HepG2 (cell line): ENCODE data around the gene SLC26A5. TPM values are rescaled to one million over a fixed set of nuclear protein-coding genes. Genes with fewer than 3 reads are reported as not detected.

ENCODE experiments used
- ATAC-seq: fragments of 200-7000 bp; cut with Tn5 transposase; 3 replicates; pipeline ENCODE4 v1.9.1; 2020; ENCODE audit warnings: mild to moderate bottlenecking, moderate library complexity
- BruUV-seq: library from RNA; stranded (reverse); fragments of 400-500 nt; replicated peaks from 2 replicates; lab custom pipeline; 2021; lab: Mats Ljungman, UMichigan
- CTCF ChIA-PET: fragments of 300-600 bp; formaldehyde crosslinking; extraction: SDS; loops from one replicate; lab custom pipeline; 2021; ENCODE audit warnings: low total read pairs, inconsistent platforms, low intra/inter-chr PET ratio; lab: Yijun Ruan, JAX
- POLR2A ChIA-PET: fragments of 350-600 bp; sonication (Branson Sonifier 250); formaldehyde crosslinking; loops from one replicate; lab custom pipeline; 2020; ENCODE audit warnings: antibody characterized with exemption, inconsistent platforms; lab: Yijun Ruan, JAX
- DNase-seq: peaks from one replicate; pipeline ENCODE4 v3.0.0-alpha.2; 2015; ENCODE audit warnings: low spot score
- FAIRE-seq: peaks from 3 replicates; lab custom pipeline; 2011; peaks lifted over from hg19 to GRCh38; lab: Jason Lieb, UNC
- H2AFZ ChIP-seq: one replicate; pipeline ENCODE4 v1.6.1; 2011; ENCODE audit warnings: low read length, inconsistent platforms
- H3K27ac ChIP-seq: fragments of 300-600 bp; 3 replicates; pipeline ENCODE4 v1.8.0; 2011; ENCODE audit warnings: mixed run types, mild to moderate bottlenecking, mixed read lengths, low read length, inconsistent platforms; ENCODE audit not compliant: insufficient read depth; ENCODE audit errors: extremely low read length
- H3K27me3 ChIP-seq, 2 experiments: fragments of 200-600 bp in 1 of 2; 2 replicates in 1 of 2; 3 replicates in 1 of 2; pipeline versions ENCODE4 v1.6.0 to v1.8.0; 2011; ENCODE audit warnings: low read length in 2 of 2, mild to moderate bottlenecking in 2 of 2, moderate library complexity in 2 of 2, inconsistent platforms in 1 of 2; ENCODE audit not compliant: insufficient read depth in 2 of 2, control insufficient read depth in 1 of 2
- H3K36me3 ChIP-seq, 2 experiments: fragments of 200-600 bp in 1 of 2; replicated peaks in 1 of 2; 2 replicates in 1 of 2; 3 replicates in 1 of 2; pipeline versions ENCODE4 v1.5.1 to v1.8.0; 2011; ENCODE audit warnings: low read length in 2 of 2, inconsistent platforms in 1 of 2; ENCODE audit not compliant: insufficient read depth in 2 of 2, control insufficient read depth in 1 of 2
- H3K4me1 ChIP-seq: 2 replicates; pipeline ENCODE4 v1.5.1; 2012; ENCODE audit warnings: low read length, inconsistent platforms; ENCODE audit not compliant: insufficient read depth
- H3K4me2 ChIP-seq: 2 replicates; pipeline ENCODE4 v1.6.0; 2011; ENCODE audit warnings: low read depth, low read length, inconsistent platforms
- H3K4me3 ChIP-seq, 3 experiments: fragments of 200-600 bp in 1 of 3; sonication (generic), shearing (Covaris generic) in 1 of 3; replicated peaks in 1 of 3; 2 replicates each; pipeline ENCODE4 v1.5.1; 2011 to 2016; ENCODE audit warnings: low read length in 3 of 3, inconsistent platforms in 2 of 3, low read depth in 2 of 3, mild to moderate bottlenecking in 2 of 3, control low read depth in 1 of 3, mixed read lengths in 1 of 3; ENCODE audit not compliant: insufficient read depth in 1 of 3
- H3K79me2 ChIP-seq: one replicate; pipeline ENCODE4 v1.6.1; 2011; ENCODE audit warnings: low read length, inconsistent platforms; ENCODE audit not compliant: insufficient read depth
- H3K9ac ChIP-seq: 2 replicates; pipeline ENCODE4 v1.6.0; 2011; ENCODE audit warnings: mild to moderate bottlenecking, low read depth, low read length, inconsistent platforms; ENCODE audit not compliant: insufficient read depth
- H3K9me3 ChIP-seq: 2 replicates; pipeline ENCODE4 v1.5.1; 2012; ENCODE audit warnings: mild to moderate bottlenecking, low read length
- H4K20me1 ChIP-seq: 2 replicates; pipeline ENCODE4 v1.6.0; 2011; ENCODE audit warnings: inconsistent platforms, mild to moderate bottlenecking, low read length, moderate library complexity; ENCODE audit not compliant: insufficient read depth
- ARID5B ChIP-seq: IDR thresholded peaks from 2 replicates; pipeline ENCODE4 v1.4.0; 2020; ENCODE audit warnings: mild to moderate bottlenecking, missing genetic modification reagents
- ATF4 ChIP-seq, 2 experiments: fragments of 450-650 bp in 1 of 2; sonication (generic) in 1 of 2; formaldehyde crosslinking; IDR thresholded peaks; 2 replicates each; pipeline versions ENCODE4 v1.5.0 to v1.8.0; 2020 to 2022; ENCODE audit warnings: mild to moderate bottlenecking in 1 of 2, missing genetic modification reagents in 1 of 2
- HNF4A ChIP-seq: sonication (generic); formaldehyde crosslinking; IDR thresholded peaks from 2 replicates; pipeline ENCODE4 v1.4.0; 2020; ENCODE audit warnings: missing genetic modification reagents
- ISX ChIP-seq: sonication (generic); formaldehyde crosslinking; conservative IDR thresholded peaks from 2 replicates; pipeline ENCODE4 v1.5.0; 2020; ENCODE audit warnings: missing genetic modification reagents
- NFRKB ChIP-seq: fragments of 450-650 bp; IDR thresholded peaks from 2 replicates; pipeline ENCODE4 v1.6.1; 2017
- NFYC ChIP-seq: IDR thresholded peaks from 2 replicates; pipeline ENCODE4 v1.6.1; 2016; ENCODE audit warnings: missing genetic modification reagents, missing compliant biosample characterization
- PAX8 ChIP-seq: sonication (generic); formaldehyde crosslinking; IDR thresholded peaks from 2 replicates; pipeline ENCODE4 v1.8.0; 2022; ENCODE audit warnings: mild to moderate bottlenecking, missing genetic modification reagents, borderline replicate concordance
- RFXAP ChIP-seq: sonication (generic); formaldehyde crosslinking; IDR thresholded peaks from 2 replicates; pipeline ENCODE4 v1.4.0; 2020; ENCODE audit warnings: missing genetic modification reagents, borderline replicate concordance
- UBTF ChIP-seq: sonication (generic); formaldehyde crosslinking; IDR thresholded peaks from 2 replicates; pipeline ENCODE4 v1.4.0; 2020; ENCODE audit warnings: mild to moderate bottlenecking, missing genetic modification reagents
- ZGPAT ChIP-seq: IDR thresholded peaks from 2 replicates; pipeline ENCODE4 v1.6.1; 2016; ENCODE audit warnings: mild to moderate bottlenecking
- ZNF263 ChIP-seq: sonication (generic); formaldehyde crosslinking; IDR thresholded peaks from 2 replicates; pipeline ENCODE4 v1.4.0; 2020; ENCODE audit warnings: missing genetic modification reagents
- ZNF350 ChIP-seq: sonication (generic); formaldehyde crosslinking; IDR thresholded peaks from 2 replicates; pipeline ENCODE4 v1.4.0; 2020; ENCODE audit warnings: mild to moderate bottlenecking, low read depth, missing genetic modification reagents, borderline replicate concordance
- ZSCAN25 ChIP-seq: sonication (generic); formaldehyde crosslinking; IDR thresholded peaks from 2 replicates; pipeline ENCODE4 v1.8.0; 2022; ENCODE audit warnings: mild to moderate bottlenecking, missing genetic modification reagents
- WGBS: methylation state at CpG from one replicate; pipeline ENCODE4 v1.1.6; 2017; ENCODE audit warnings: low lambda C conversion rate; 5-methylcytosine and 5-hydroxymethylcytosine counted together
- in situ Hi-C: cut with HindIII; loops from 2 replicates; pipeline ENCODE4 v1.10.0; 2017; ENCODE audit warnings: low pct_unique_long_range_greater_than_20kb; ENCODE audit not compliant: extremely low pct_ligation_motif_present
- intact Hi-C: fragments of 100-400 bp; cut with micrococcal nuclease; formaldehyde crosslinking; loops from one replicate; pipeline ENCODE4 v1.10.0; 2022; ENCODE audit not compliant: unreplicated experiment
- polyA plus RNA-seq, 8 experiments: library from polyadenylated mRNA; depleted of rRNA in 3 of 8; stranded (reverse) in 7 of 8; unstranded in 1 of 8; fragments of >200 nt; fragmentation: Illumina TruSeq in 4 of 8; extraction: Trizol in 4 of 8; gene quantifications; 2 replicates each; pipeline versions ENCODE4 v1.2.1 to v1.2.3, GENCODE V29; 2011 to 2016; ENCODE audit warnings: low read depth in 4 of 8, missing spikeins in 1 of 8, mixed read lengths in 1 of 8; ENCODE audit not compliant: insufficient read depth in 1 of 8
- total RNA-seq, 5 experiments: library from RNA; depleted of rRNA; stranded (reverse); fragments of >200 nt; fragmentation: Illumina TruSeq; extraction: Trizol; gene quantifications; 2 replicates each; pipeline ENCODE4 v1.2.3, GENCODE V29; 2016; ENCODE audit warnings: low read depth in 1 of 5

The SLC26A5 gene
- total and polyA plus RNA-seq, 2 of the 13 experiments (the other 11 are each of a cell fraction or from before 2014, with no cell fraction given) = 0.08 to 0.11 TPM

- TF ChIP-seq ZNF350 (CRISPR knock-in tag) = 0 out of 2 replicates have a peak, but pooled peaks have one; percentile 25
- TF ChIP-seq ZNF263 (CRISPR knock-in tag) = peak; percentile 28; the same call in 1 of the 2 replicates
Measured at GRCh38 chr7:103462358-103462757, 16.4 kb upstream of the SLC26A5 start (continued).

- H3K4me2 ChIP-seq = peak overlapping the region; percentile 22; the same call in 1 of the 2 replicates
- CTCF ChIA-PET = no interaction called here
- peaks cover 20% of the 10 kb centered on the region for H3K4me1 ChIP-seq
- WGBS = 8% methylated on average over 15 of the region's 17 CpGs
- no peak overlapping the region for H3K9ac ChIP-seq
- intact Hi-C loops = loop anchor here (10.0 kb wide), 1 partner anchor 707 kb away; no protein-coding TSS in a partner anchor
- H3K36me3 ChIP-seq = no peaks in the 10 kb centered on the region
- no peaks in the 10 kb centered on the region for H4K20me1 ChIP-seq
- POLR2A ChIA-PET = no interaction called here
- BruUV-seq = no TSS peak
- H3K27ac ChIP-seq = no peak overlapping the region
- no peaks in the 10 kb centered on the region for H3K9me3 ChIP-seq
- peak; percentile 44 for DNase-seq
- H2AFZ ChIP-seq = no peak overlapping the region
- FAIRE-seq = peak; percentile 91
- H3K27me3 ChIP-seq = peaks cover 3 to 32% of the 10 kb centered on the region in 2 experiments; a peak in 4 of 5 replicates
- H3K79me2 ChIP-seq = no peaks in the 10 kb centered on the region
- peak; percentile 94 for ATAC-seq
- in situ Hi-C loops = loop anchor here (25.0 kb wide), 1 partner anchor 715 kb away; no protein-coding TSS in a partner anchor
- no peak overlapping the region for H3K4me3 ChIP-seq
- TF ChIP-seq RFXAP (CRISPR knock-in tag) = no peak
- no peak for TF ChIP-seq NFRKB
- no peak for TF ChIP-seq ATF4 (CRISPR knock-in tag; IDR thresholded peaks at IDR 0.05)
- no peak for TF ChIP-seq UBTF (CRISPR knock-in tag)
- no peak for TF ChIP-seq ZGPAT (CRISPR knock-in tag)
- no peak for TF ChIP-seq ZSCAN25 (CRISPR knock-in tag)
- no peak for TF ChIP-seq HNF4A
- TF ChIP-seq PAX8 (CRISPR knock-in tag) = no peak
- TF ChIP-seq ARID5B (CRISPR knock-in tag) = 0 out of 2 replicates have a peak, but pooled peaks have one; percentile 17
- TF ChIP-seq ISX = no peak
- no peak for TF ChIP-seq NFYC (CRISPR knock-in tag)
Measured at GRCh38 chr7:103447073-103447960, 1.3 kb upstream of the SLC26A5 start.
